ENCODE results near the gene NSD1. TPM values are rescaled to one million over a fixed set of nuclear protein-coding genes. Genes with fewer than 3 reads are reported as not detected.

NSD1 gene
- total and polyA plus RNA-seq, 9 of the 15 experiments (the other 6 are each of a cell fraction or from before 2014, with no cell fraction given) = 3.8 to 51.0 (median 24.7) TPM

GRCh38 chr5:177300236-177300880, 166.8 kb downstream of the NSD1 start (continued):
- no peak for TF ChIP-seq ARID3A (IDR thresholded peaks at IDR 0.05; ENCODE audit: borderline replicate concordance, low read depth, low read length)
- TF ChIP-seq PML (IDR thresholded peaks at IDR 0.05; ENCODE audit: low read length) = no peak
- no peak for TF ChIP-seq ZBTB2 (IDR thresholded peaks at IDR 0.05)
- TF ChIP-seq, protein P1, sequence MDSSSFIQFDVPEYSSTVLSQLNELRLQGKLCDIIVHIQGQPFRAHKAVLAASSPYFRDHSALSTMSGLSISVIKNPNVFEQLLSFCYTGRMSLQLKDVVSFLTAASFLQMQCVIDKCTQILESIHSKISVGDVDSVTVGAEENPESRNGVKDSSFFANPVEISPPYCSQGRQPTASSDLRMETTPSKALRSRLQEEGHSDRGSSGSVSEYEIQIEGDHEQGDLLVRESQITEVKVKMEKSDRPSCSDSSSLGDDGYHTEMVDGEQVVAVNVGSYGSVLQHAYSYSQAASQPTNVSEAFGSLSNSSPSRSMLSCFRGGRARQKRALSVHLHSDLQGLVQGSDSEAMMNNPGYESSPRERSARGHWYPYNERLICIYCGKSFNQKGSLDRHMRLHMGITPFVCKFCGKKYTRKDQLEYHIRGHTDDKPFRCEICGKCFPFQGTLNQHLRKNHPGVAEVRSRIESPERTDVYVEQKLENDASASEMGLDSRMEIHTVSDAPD (CRISPR knock-in tag; IDR thresholded peaks at IDR 0.05) = no peak
- 0 out of 2 replicates have a peak, but pooled peaks have one; percentile 43 for TF ChIP-seq ETV1 (tag; conservative IDR thresholded peaks at IDR 0.05; ENCODE audit: low read depth)
- TF ChIP-seq PBX2 (CRISPR knock-in tag; IDR thresholded peaks at IDR 0.05; ENCODE audit: low read depth) = no peak
- peak; percentile 60 for TF ChIP-seq PBX2 (tag; conservative IDR thresholded peaks at IDR 0.05; ENCODE audit: low read depth)
- no peak for TF ChIP-seq HEY1 (CRISPR knock-in tag; IDR thresholded peaks at IDR 0.05; ENCODE audit: borderline replicate concordance)
- peak; percentile 36; the same call in 1 of the 2 replicates for TF ChIP-seq SMARCE1 (IDR thresholded peaks at IDR 0.05)
- TF ChIP-seq FOXA3 (CRISPR knock-in tag; conservative IDR thresholded peaks at IDR 0.05 in 1 of 2, IDR thresholded peaks at IDR 0.05 in 1 of 2) = no peak
- TF ChIP-seq HNRNPLL (IDR thresholded peaks at IDR 0.05; ENCODE audit: low read depth, low read length, poor library complexity, severe bottlenecking) = no peak
- TF ChIP-seq, protein P2, sequence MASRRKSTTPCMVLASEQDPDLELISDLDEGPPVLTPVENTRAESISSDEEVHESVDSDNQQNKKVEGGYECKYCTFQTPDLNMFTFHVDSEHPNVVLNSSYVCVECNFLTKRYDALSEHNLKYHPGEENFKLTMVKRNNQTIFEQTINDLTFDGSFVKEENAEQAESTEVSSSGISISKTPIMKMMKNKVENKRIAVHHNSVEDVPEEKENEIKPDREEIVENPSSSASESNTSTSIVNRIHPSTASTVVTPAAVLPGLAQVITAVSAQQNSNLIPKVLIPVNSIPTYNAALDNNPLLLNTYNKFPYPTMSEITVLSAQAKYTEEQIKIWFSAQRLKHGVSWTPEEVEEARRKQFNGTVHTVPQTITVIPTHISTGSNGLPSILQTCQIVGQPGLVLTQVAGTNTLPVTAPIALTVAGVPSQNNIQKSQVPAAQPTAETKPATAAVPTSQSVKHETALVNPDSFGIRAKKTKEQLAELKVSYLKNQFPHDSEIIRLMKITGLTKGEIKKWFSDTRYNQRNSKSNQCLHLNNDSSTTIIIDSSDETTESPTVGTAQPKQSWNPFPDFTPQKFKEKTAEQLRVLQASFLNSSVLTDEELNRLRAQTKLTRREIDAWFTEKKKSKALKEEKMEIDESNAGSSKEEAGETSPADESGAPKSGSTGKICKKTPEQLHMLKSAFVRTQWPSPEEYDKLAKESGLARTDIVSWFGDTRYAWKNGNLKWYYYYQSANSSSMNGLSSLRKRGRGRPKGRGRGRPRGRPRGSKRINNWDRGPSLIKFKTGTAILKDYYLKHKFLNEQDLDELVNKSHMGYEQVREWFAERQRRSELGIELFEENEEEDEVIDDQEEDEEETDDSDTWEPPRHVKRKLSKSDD (conservative IDR thresholded peaks at IDR 0.05; ENCODE audit: low read length) = no peak
- no peak for TF ChIP-seq CREBBP (IDR thresholded peaks at IDR 0.05; ENCODE audit: low read depth, low read length)
- no peak for TF ChIP-seq SAP30 (IDR thresholded peaks at IDR 0.05; ENCODE audit: borderline replicate concordance, insufficient read depth, low read depth, low read length, poor library complexity, severe bottlenecking)
- TF ChIP-seq ZNF551 (CRISPR knock-in tag; IDR thresholded peaks at IDR 0.05) = no peak
- no peak for TF ChIP-seq SREBF2 (CRISPR knock-in tag; IDR thresholded peaks at IDR 0.05)
- TF ChIP-seq GABPA (tag; conservative IDR thresholded peaks at IDR 0.05; ENCODE audit: low read depth) = peak; percentile 72

Data from K562 (cell line).